AG10803 (cell line): Measurements from ENCODE around the gene SKIC8.

ENCODE experiments used
- DNase-seq: peaks from one replicate; pipeline ENCODE4 v3.0.0; 2010; ENCODE audit warnings: low read depth
- H3K4me3 ChIP-seq: 2 replicates; pipeline ENCODE4 v1.5.1; 2011; ENCODE audit warnings: mild to moderate bottlenecking, low read length, control low read depth
- CTCF ChIP-seq: conservative IDR thresholded peaks from 2 replicates; pipeline ENCODE4 v1.5.1; 2011; ENCODE audit warnings: mild to moderate bottlenecking, low read length, control low read depth, inconsistent platforms

The SKIC8 gene

DNA sequence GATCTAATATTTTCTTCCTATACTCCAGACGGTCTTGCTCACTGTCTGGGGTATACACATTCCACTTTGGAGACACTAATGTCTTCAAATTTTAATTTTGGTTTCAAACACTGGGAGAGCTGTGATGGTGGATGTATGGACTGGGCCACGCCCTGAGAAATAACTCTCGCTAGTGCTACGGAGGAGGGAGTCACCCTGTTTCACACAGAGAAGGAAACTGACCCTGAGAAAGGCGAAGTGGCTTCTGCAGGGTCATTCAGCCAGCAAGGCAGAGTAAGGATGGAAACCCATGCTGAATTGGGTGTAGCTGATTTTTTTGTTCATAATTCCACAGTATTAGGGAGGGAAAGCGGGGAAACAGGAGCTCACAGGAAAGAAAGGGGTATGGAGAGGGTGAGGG is 8.6 kb upstream of the SKIC8 start:
- TF ChIP-seq CTCF, result no peak
- no peak overlapping the region for H3K4me3 ChIP-seq
- no peak for DNase-seq

DNA sequence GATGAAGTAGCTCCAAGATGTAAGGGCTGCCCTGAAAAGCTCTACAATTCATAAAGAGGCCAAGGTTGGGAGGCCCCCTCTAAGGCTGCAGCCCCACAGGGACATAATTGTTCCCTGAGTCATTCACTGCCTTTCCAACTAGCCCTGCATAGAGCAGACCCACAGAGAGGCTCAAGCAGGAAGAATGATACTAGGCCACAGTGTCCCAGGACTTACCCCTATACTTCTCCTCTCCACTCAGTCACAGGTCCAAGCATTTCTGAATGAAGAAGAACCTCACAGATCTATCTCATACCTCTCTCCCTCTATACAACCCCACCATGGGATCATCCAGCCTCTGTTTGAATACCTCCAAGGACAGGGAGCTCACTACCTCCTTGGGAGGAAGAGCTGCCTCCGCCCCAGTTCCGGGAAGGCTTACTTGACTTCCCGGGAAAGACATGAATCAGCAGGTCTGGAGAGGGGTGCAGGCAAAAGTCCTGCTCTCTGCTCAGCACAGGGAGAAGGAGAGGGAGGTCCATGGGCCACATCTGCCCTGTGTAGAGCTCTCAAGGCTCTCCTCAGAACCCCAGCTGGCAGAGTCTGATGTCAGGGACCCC is 6.9 kb upstream of the SKIC8 start:
- DNase-seq, result peak; percentile 71
- TF ChIP-seq CTCF, result no peak
- no peak overlapping the region for H3K4me3 ChIP-seq

DNA sequence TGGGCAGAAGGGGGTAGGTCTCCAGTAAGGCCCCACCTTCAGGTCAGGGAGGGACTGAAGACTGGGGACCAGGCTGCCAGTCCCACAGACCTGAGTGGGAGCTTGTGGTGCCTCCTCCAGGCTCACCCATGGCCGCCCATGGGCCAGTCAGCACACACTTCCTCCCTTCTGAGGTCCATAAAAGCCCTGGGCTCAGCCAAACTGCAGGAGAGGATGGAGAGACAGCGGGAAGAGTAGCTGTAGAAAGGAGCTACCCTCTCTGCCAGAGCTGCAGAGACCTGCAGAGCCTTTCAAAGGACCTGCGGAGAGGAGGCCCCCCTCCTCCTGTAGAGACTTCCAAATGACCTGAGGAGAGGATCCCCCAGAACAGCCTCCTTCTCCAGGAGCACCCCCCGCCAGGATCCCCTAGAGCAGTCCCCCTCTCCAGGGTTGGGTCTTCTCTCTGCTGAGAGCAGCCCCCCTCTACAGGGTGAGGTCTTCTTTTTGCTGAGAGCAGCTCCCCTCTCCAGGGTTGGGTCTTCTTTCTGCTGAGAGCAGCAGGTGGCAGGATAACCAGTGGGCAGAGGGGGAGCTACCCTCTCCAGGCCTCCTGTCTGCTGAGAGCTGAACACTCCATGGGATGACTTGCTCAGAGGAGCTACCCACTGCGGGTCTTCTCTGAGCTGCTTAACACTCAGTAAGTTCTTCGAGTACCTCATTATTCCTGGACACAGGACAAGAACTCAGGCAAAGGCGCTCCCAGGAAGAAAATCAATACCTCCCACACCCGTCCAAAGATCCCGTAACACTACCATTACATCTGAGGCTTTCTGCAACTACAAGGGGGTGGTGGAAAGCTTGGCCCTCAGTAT is 5.0 kb upstream of the SKIC8 start:
- H3K4me3 ChIP-seq, result no peak overlapping the region
- TF ChIP-seq CTCF, result no peak
- no peak for DNase-seq

- no peak overlapping the region for H3K4me3 ChIP-seq
- no peak for TF ChIP-seq CTCF
- DNase-seq, result peak; percentile 97
Measured at GRCh38 chr15:78302579-78303312, 3.3 kb upstream of the SKIC8 start.

DNA sequence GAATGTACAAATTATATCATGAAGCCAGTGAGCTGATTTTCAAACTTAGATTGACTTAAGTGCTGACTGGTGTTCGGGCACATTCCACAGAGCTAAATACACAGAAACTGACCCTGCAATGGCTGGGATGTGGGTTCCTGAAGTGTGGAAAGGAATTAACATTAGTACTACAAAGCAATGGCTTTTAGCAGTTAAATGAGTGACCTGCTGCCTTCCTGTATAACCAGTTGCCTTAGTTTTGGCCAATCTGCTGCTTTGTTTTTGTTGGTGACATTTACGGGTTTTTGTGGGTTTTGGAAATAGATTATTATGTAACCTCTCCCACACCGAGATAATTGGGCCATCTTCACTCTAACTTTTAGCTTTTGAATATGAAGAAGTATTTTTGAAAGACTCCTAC is 2.4 kb upstream of the SKIC8 start:
- no peak for TF ChIP-seq CTCF
- DNase-seq, result peak; percentile 52
- H3K4me3 ChIP-seq, result no peak overlapping the region

DNA sequence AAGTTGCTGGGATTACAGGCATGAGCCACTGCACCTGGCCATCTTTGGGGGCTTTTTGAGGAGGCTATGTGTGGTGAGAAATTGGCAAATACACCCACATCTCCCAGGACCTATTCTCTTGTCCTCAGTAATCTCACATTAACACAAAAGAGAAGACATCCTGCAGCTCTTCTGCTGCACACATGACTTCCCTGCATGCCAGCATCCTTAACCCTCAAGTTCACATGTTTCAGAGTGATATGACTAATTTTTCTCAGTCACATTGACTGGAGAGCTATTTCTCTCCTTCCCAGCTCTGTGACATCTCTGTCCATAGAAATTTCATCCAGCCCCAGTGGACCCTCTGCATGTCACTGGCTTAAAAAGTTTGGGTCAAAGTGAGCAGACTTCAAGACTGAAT is 1.9 kb upstream of the SKIC8 start:
- no peak for TF ChIP-seq CTCF
- no peak for DNase-seq
- H3K4me3 ChIP-seq, result no peak overlapping the region
